T-helper 1 cell (primary cell): ENCODE results near the gene GRIN2A.

Source experiments
- DNase-seq, 5 donors: peaks; one replicate each; pipeline ENCODE4 v3.0.0-alpha.2; 2012 to 2020

The GRIN2A gene

GRCh38 chr16:10128397-10129258 is 53.6 kb downstream of the GRIN2A start:
- DNase-seq = no peak

GRCh38 chr16:10126686-10127085 is 55.5 kb downstream of the GRIN2A start:
- DNase-seq = no peak

GRCh38 chr16:10123141-10123540 is 59.1 kb downstream of the GRIN2A start:
- no peak for DNase-seq

- no peak for DNase-seq
Measured at GRCh38 chr16:10122546-10122945, 59.7 kb downstream of the GRIN2A start.

GRCh38 chr16:10121897-10122425 is 60.3 kb downstream of the GRIN2A start:
- DNase-seq = no peak

GRCh38 chr16:10121491-10121890 is 60.7 kb downstream of the GRIN2A start:
- no peak for DNase-seq

DNA sequence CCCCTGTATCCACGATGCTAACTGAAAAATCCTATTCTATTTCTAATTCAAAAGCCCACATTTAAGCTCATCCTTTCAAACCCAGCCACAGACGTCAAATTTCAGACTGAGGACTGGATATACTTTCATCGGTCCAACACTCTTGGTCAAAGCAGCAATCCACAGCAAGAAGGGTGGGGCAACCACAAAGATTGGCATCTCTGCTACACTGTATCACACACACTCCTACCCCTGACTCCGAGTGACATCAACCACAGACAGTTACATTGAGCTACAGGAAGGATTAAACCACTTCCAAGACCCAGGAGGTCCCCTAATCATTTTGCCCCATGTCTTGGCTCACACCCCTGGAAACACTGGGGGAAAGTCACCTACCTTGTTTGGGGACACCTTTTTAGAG is 61.3 kb downstream of the GRIN2A start:
- no peak for DNase-seq

- no peak for DNase-seq
Measured at GRCh38 chr16:10114409-10114808, 67.8 kb downstream of the GRIN2A start.

DNA sequence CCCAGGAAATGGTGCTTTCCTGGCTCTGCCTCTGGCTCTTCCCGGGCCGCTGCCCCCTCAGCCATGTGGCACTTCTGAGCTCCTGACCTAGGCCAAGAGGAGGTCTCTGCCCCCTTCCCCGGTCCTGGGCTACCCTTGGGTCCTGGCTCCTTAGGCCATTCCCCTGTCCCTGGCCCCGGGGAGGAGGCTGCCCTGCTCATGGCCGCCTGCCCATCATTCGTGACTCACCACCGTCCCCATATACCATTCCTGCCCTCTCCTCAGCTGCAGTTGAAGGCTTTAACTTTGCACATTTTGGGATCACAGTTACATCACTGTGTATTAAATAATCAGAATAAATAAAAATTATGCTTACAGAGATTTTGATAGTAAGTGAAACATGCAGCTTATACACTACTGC is 69.0 kb downstream of the GRIN2A start:
- no peak for DNase-seq

DNA sequence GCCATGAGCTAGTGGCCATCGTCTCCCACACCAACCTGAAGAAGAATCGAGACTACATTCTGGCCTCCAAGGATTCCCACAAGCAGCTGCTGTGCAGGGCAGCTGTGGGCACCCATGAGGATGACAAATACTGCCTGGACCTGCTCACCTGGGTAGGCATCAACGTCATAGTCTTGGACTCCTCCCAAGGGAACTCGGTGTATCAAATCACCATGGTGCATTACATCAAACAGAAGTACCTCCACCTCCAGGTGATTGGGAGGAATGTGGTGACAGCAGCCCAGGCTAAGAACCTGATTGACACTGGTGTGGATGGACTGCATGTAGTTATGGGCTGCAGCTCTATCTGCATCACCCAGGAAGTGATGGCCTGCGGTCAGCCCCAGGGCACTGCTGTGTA is 70.2 kb downstream of the GRIN2A start:
- no peak for DNase-seq

DNA sequence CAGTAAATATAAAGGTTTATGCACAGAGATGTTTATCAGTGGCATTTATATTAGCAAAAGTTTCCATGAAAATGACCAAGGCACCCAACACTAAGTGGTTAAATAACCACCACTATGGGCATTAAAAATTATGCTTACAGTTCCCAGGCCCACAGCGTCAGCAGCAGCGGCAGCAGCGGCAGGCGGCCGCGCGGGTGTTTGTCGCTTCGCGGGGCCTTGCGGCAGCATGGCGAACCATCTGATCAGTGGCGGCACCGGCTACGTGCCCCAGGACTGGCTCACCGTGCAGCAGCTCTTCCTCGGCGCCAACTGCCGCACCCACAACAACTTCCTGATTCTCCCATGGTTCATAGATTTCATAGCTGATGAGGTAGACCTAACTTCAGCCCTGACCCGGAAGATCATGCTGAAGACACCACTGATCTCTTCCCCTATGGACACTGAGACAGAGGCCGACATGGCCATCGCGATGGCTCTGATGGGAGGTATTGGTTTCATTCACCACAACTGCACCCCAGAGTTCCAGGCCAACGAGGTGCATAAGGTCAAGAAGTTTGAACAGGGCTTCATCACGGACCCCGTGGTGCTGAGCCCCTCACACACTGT is 71.0 kb downstream of the GRIN2A start:
- DNase-seq = no peak

GRCh38 chr16:10110552-10110951 is 71.7 kb downstream of the GRIN2A start:
- no peak for DNase-seq

DNA sequence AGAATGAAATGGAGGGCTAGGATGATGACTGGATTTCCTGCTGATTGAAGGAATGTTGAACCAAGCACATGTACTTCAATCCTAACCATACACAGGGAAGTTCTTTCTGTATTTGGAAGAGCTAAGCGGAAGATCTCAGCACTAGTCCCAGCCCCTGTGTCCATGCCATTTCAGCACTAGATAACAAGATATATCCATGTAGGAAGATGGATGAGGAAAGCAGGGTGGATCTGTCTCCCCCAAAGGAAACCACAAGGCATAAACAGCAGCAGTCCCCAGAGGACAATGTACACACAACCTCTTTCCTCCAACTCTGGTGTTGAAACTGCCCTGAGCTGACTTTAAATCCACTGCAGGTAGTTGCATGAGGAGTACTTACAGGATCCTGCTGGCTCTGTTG is 75.1 kb downstream of the GRIN2A start:
- DNase-seq = no peak

DNA sequence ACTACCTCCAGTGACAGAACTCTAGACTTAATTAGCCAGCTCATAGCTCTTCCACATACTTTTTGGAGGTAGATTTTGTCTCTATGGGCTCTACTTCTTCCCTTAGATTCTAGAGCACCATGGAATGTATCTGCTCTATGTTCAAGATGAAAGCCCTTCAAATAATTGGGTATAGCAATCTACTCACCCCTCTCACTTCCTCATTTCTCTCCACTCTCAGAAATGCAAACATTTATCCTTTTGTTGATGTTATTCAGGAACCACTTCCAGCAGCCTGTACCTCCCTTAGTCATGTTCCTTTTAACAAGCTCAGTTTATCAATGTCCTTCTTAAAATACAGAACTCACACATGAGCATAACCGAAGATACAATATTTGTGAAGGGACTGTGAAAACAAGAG is 78.5 kb downstream of the GRIN2A start:
- DNase-seq = no peak

- no peak for DNase-seq
Measured at GRCh38 chr16:10103118-10103517, 79.1 kb downstream of the GRIN2A start.

DNA sequence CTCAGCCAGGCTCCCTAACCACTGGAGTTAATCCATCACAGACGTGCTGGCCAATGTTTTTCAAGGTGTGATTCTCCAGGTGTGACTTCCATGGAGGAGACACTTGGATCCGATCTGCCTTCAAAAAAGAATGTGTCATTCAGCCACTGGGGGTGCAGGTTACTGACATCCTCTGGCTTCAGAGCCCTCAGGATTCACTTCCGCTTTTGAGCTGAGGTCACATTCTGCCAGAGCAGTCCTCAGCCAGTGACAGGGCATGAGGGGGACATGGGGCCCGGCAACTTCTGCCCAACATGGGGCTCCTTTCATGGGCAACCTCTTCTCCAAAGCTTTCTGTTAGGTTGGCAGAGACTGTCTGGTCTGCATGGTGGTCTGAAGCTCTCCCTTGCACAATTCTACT is 81.4 kb downstream of the GRIN2A start:
- no peak for DNase-seq

GRCh38 chr16:10098991-10099390 is 83.2 kb downstream of the GRIN2A start:
- no peak for DNase-seq

- no peak for DNase-seq
Measured at GRCh38 chr16:10097271-10097670, 85.0 kb downstream of the GRIN2A start.

- no peak for DNase-seq
Measured at GRCh38 chr16:10093576-10093975, 88.7 kb downstream of the GRIN2A start.

DNA sequence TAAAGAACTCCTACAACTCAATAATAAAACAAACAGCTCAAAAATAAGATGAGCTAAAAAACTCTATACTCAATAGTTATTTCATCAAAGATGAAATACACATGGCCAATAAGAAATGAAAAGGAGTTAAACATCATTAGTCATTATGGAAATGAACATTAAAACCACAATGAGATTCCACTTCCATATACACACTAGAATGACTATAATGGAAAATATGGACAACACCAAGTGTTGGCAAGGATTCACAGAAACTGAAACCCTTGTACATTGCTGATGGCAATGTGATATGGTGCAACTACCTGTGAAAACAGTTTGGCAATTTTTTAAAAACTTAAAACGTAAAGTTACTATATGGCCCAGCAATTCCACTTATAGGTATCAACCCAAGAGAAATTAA is 91.4 kb downstream of the GRIN2A start:
- no peak for DNase-seq

GRCh38 chr16:10088380-10088793 is 93.8 kb downstream of the GRIN2A start:
- DNase-seq = no peak

DNA sequence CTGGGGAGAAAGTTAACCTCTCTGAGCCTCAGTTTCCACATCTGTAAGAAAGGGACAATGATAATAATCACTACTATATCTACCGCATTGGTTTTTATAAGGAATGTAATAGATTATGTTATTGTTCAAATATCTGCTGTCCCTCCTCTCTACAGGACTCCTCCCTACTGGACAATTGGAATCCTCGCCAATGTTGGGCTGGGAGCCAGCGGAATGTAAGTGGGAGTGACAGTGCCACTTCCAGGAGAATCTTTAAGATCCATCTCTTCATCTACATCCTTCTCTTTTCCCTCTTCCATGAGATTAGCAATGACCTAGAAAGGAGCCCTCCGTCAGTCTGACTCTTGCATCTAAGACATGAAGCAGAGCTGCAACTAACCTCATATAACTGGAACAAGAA is 95.1 kb downstream of the GRIN2A start:
- DNase-seq = no peak

- DNase-seq = no peak
Measured at GRCh38 chr16:10086620-10087019, 95.6 kb downstream of the GRIN2A start.

DNA sequence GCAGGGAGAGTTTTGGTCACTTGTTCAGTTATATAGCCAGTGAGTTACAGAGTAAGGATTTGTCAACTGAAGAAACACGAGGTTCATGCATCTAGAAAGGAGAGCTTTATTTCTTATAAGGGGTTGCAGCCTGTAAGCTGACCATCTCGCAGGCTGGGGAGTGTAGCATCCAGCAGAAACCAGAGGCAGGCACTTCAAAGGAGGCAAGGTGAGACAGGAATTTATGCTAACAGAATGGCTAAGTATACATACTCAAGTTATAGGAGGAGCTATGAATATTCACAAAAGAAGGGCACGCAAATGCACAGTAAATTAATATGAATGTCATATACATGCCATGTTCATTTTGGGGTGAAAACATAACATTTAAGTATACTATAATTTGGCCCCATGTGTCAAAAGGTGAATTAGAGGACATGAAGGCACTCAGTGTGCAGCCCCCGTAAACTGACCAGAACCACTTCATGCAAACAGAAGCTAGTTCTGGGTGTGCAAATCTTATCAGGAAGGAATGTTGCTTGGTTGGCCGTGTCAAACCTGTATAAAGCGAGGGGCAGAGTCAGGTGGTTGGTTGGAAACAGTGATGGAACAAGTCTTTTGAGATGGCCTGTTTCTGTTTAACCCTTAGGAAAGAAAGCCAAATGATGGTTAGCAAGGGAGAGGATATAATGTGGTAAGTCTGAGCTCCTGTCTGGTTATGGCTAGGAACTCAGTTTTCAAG is 97.0 kb downstream of the GRIN2A start:
- no peak for DNase-seq
